Measurements from ENCODE around the gene ACP4. TPM values are rescaled to one million over a fixed set of nuclear protein-coding genes. Genes with fewer than 3 reads are reported as not detected.

The ACP4 gene
- total RNA-seq, 1 donor from 2014 or later = not detected

DNA sequence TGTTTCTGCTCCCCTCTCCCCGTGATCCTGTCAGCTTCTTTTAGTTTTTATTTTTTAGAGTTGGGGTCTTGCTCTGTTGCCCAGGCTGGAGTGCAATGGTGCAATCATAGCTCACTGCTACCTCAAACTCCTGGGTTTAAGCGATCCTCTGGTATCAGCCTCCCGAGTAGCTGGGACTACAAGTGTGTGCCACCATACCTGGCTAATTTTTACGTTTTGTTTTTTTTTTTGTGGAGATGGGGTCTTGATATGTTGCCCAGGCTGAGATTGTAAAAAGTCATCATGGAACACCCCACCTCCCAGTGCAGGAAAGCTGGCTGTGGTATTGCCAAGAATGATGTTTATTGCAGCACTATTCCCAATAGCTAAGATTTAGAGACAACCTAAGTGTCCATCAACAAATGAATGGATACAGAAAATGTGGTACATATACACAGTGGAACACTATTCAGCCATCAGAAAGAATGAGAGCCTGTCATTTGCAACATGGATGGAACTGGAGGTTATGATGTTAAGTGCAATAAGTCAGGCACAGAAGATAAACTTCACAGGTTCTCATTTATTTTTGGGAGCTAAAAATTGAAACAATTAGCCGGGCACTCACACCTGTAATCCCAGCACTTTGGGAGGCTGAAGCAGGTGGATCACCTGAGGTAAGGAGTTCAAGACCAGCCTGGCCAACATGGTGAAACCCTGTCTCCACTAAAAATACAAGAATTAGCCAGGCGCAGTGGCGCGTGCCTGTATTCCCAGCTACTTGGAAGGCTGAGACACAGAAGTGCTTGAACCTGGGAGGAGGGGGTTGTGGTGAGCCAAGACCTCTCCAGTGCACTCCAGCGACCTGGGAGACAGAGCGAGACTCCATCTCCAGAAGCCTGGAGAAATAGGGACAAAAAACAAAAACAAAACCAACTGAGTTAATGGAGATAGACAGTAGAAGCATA is 49.8 kb downstream of the ACP4 start:
- Mint-ChIP-seq H3K36me3 (no peaks in the 10 kb centered on the region), H3K27me3 (peaks cover 74% of the 10 kb centered on the region)

DNA sequence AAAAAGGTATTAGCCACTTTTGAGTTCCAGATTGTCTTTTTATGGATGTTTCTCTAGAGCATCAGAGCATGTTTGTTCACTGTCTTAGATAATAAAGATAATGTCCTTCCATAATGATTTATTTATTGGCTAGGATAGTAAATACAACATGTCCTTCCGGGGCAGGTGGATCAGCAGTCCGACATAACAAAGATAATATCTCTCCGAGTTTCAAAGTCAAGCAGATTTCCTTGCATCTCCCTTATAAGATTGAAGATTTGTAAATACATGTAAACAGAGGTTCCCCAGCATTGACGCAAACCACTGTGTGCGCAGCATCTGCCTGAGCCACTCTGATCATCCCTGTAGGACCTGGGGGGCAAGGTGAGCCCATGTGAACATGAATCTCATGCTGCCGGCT is 51.9 kb downstream of the ACP4 start:
- no peak overlapping the region for H3K4me3 Mint-ChIP-seq
- H3K27me3 Mint-ChIP-seq = peaks cover 65% of the 10 kb centered on the region
- no peaks in the 10 kb centered on the region for H3K9me3 Mint-ChIP-seq
- H3K4me1 Mint-ChIP-seq (ENCODE audit: unreplicated experiment) = no peaks in the 10 kb centered on the region
- DNase-seq (ENCODE audit: extremely low spot score, unreplicated experiment) = no peak
- TF ChIP-seq, protein P1, sequence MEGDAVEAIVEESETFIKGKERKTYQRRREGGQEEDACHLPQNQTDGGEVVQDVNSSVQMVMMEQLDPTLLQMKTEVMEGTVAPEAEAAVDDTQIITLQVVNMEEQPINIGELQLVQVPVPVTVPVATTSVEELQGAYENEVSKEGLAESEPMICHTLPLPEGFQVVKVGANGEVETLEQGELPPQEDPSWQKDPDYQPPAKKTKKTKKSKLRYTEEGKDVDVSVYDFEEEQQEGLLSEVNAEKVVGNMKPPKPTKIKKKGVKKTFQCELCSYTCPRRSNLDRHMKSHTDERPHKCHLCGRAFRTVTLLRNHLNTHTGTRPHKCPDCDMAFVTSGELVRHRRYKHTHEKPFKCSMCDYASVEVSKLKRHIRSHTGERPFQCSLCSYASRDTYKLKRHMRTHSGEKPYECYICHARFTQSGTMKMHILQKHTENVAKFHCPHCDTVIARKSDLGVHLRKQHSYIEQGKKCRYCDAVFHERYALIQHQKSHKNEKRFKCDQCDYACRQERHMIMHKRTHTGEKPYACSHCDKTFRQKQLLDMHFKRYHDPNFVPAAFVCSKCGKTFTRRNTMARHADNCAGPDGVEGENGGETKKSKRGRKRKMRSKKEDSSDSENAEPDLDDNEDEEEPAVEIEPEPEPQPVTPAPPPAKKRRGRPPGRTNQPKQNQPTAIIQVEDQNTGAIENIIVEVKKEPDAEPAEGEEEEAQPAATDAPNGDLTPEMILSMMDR (conservative IDR thresholded peaks at IDR 0.05) = no peak
- H3K36me3 Mint-ChIP-seq = no peaks in the 10 kb centered on the region
- H3K27ac Mint-ChIP-seq = no peak overlapping the region

More for the DNA sequence above, 49.8 kb downstream of the ACP4 start:
- TF ChIP-seq, protein P1 (conservative IDR thresholded peaks at IDR 0.05) = no peak
- Mint-ChIP-seq H3K9me3 (no peaks in the 10 kb centered on the region), H3K4me1 (ENCODE audit: unreplicated experiment) (no peaks in the 10 kb centered on the region), H3K4me3 (no peak overlapping the region), H3K27ac (no peak overlapping the region)
- no peak for DNase-seq (ENCODE audit: extremely low spot score, unreplicated experiment)

DNA sequence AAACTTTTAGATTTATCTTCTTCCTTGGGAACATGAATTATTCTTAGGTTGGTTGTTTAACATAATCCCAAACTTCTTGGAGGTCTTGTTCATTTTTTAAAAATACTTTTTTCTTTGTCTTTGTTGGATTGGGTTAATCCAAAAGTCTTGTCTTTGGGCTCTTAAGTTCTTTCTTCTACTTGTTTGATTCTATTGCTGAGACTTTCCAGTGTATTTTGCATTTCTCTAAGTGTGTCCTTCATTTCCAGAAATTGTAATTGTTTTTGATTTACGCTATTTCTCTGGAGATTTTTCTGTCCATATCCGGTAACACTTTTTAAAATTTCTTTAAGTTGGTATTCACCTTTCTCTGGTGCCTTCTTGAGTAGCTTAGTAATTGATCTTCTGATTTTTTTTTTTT is 53.0 kb downstream of the ACP4 start:
- Mint-ChIP-seq H3K9me3 (no peaks in the 10 kb centered on the region), H3K27me3 (peaks cover 59% of the 10 kb centered on the region)

DNA sequence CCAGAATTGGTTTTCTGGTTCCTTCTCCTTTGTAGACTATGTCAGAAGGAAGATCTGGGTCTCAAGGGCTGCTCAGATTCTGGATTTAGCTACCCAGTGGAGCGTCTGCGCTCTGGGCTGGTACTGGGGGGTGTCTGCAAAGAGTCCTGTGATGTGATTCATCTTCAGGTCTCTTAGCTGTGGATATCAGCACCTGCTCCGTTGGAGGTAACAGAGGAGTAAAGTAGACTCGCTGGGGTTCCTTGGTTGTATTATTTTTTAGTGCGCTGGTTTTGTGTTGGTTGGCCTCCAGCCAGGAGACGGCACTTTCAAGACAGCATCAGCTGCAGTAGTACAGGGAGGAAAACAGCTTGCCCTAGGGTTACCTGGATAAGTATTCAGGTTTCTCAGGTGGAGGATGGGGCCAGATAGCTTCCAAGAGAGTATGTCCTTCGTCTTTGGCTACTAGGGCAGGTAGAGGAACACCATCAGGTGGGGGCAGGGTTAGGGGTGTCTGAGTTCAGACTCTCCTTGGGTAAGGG is 53.5 kb downstream of the ACP4 start:
- H3K36me3 Mint-ChIP-seq = no peaks in the 10 kb centered on the region
- peaks cover 61% of the 10 kb centered on the region for H3K27me3 Mint-ChIP-seq
- DNase-seq (ENCODE audit: extremely low spot score, unreplicated experiment) = no peak
- H3K4me1 Mint-ChIP-seq (ENCODE audit: unreplicated experiment) = no peaks in the 10 kb centered on the region
- no peak overlapping the region for H3K27ac Mint-ChIP-seq
- no peaks in the 10 kb centered on the region for H3K9me3 Mint-ChIP-seq
- TF ChIP-seq, protein P1 (conservative IDR thresholded peaks at IDR 0.05) = no peak
- no peak overlapping the region for H3K4me3 Mint-ChIP-seq

More for the DNA sequence above, 53.0 kb downstream of the ACP4 start:
- TF ChIP-seq, protein P1 (conservative IDR thresholded peaks at IDR 0.05) = no peak
- H3K36me3 Mint-ChIP-seq = no peaks in the 10 kb centered on the region
- no peak for DNase-seq (ENCODE audit: extremely low spot score, unreplicated experiment)
- H3K4me1 Mint-ChIP-seq (ENCODE audit: unreplicated experiment) = no peaks in the 10 kb centered on the region
- no peak overlapping the region for H3K27ac Mint-ChIP-seq
- no peak overlapping the region for H3K4me3 Mint-ChIP-seq

DNA sequence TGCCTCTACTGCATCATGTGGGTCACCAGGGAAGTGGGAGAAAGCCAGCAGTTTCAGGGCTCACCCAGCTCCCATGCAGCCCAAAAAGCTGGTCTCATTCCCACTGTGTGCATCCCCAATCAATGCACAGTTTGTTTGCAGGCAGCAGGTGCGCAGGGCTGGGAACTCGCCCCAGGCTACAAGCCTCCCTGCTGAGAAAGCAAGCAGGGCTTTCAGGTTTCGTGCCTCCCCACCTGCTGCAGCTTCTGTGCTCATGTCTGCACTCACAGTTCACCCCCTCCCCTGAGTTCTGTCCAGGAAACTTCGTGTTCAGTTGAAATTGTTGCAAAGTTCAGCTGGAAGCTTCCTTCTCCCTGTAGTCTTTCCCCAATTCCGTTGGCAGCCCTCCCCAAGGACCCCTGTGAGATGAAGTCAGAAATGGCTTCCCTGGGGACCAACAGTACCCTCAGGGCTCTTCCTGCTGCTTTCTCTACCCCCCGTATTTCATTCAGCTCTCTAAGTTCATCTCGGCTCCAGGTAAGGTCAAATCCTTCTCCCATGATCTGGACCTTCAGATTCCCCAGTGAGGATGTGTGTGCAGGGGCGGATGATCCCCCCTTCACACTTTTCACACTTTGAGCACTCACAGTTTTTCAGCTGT is 54.2 kb downstream of the ACP4 start:
- H3K4me1 Mint-ChIP-seq (ENCODE audit: unreplicated experiment) = no peaks in the 10 kb centered on the region
- H3K27ac Mint-ChIP-seq = no peak overlapping the region
- no peak overlapping the region for H3K4me3 Mint-ChIP-seq
- TF ChIP-seq, protein P1 (conservative IDR thresholded peaks at IDR 0.05) = no peak
- DNase-seq (ENCODE audit: extremely low spot score, unreplicated experiment) = no peak
- H3K27me3 Mint-ChIP-seq = peaks cover 63% of the 10 kb centered on the region
- no peaks in the 10 kb centered on the region for H3K36me3 Mint-ChIP-seq
- H3K9me3 Mint-ChIP-seq = no peaks in the 10 kb centered on the region

Other genes starting within 250 kb of the ACP4 start
- 0.38 and 21.7 TPM in 2 replicates for gene LRRC4B, start 222.0 kb upstream of the ACP4 start, total RNA-seq (ENCODE audit: low replicate concordance)
- 0.68 TPM in 1 of 2 replicates, not detected in the other for gene SYT3, start 150.5 kb upstream of the ACP4 start, total RNA-seq (ENCODE audit: low replicate concordance)
- gene C19orf81, start 141.0 kb upstream of the ACP4 start, total RNA-seq (ENCODE audit: low replicate concordance) = 1.8 and 3.7 TPM in 2 replicates
- 0.38 and 7.8 TPM in 2 replicates for gene SHANK1, start 70.6 kb upstream of the ACP4 start, total RNA-seq (ENCODE audit: low replicate concordance)
- gene CLEC11A, start 67.1 kb upstream of the ACP4 start, total RNA-seq (ENCODE audit: low replicate concordance) = 4.2 and 5.9 TPM in 2 replicates
- gene GPR32, start 20.0 kb upstream of the ACP4 start, total RNA-seq (ENCODE audit: low replicate concordance) = not detected in 2 replicates
- gene KLK1, start 33.4 kb downstream of the ACP4 start, total RNA-seq (ENCODE audit: low replicate concordance) = 1.5 and 2.9 TPM in 2 replicates
- 0.26 TPM in 1 of 2 replicates, not detected in the other for gene KLK15, start 43.2 kb downstream of the ACP4 start, total RNA-seq (ENCODE audit: low replicate concordance)
- gene KLK3, start 64.5 kb downstream of the ACP4 start, total RNA-seq (ENCODE audit: low replicate concordance) = not detected in 2 replicates
- 0.43 TPM in 1 of 2 replicates, not detected in the other for gene KLK2, start 83.0 kb downstream of the ACP4 start, total RNA-seq (ENCODE audit: low replicate concordance)
- 0.46 TPM in 1 of 2 replicates, not detected in the other for gene KLK4, start 121.0 kb downstream of the ACP4 start, total RNA-seq (ENCODE audit: low replicate concordance)
- gene KLK5, start 162.6 kb downstream of the ACP4 start, total RNA-seq (ENCODE audit: low replicate concordance) = not detected in 2 replicates
- gene KLK6, start 179.2 kb downstream of the ACP4 start, total RNA-seq (ENCODE audit: low replicate concordance) = 5.0 and 5.5 TPM in 2 replicates
- gene KLK7, start 193.5 kb downstream of the ACP4 start, total RNA-seq (ENCODE audit: low replicate concordance) = 0.36 TPM in 1 of 2 replicates, not detected in the other
- gene KLK8, start 211.2 kb downstream of the ACP4 start, total RNA-seq (ENCODE audit: low replicate concordance) = 2.6 and 12.0 TPM in 2 replicates
- 1.8 and 2.2 TPM in 2 replicates for gene KLK10, start 229.3 kb downstream of the ACP4 start, total RNA-seq (ENCODE audit: low replicate concordance)
- gene KLK11, start 236.2 kb downstream of the ACP4 start, total RNA-seq (ENCODE audit: low replicate concordance) = 1.3 and 1.4 TPM in 2 replicates
- 0.83 and 1.6 TPM in 2 replicates for gene KLK12, start 244.6 kb downstream of the ACP4 start, total RNA-seq (ENCODE audit: low replicate concordance)